ENCODE data around the gene SSH2. TPM values are rescaled to one million over a fixed set of nuclear protein-coding genes. Genes with fewer than 3 reads are reported as not detected.

The SSH2 gene
- total and polyA plus RNA-seq, 2 of the 13 experiments (the other 11 are each of a cell fraction or from before 2014, with no cell fraction given): 6.0 to 6.4 TPM

DNA sequence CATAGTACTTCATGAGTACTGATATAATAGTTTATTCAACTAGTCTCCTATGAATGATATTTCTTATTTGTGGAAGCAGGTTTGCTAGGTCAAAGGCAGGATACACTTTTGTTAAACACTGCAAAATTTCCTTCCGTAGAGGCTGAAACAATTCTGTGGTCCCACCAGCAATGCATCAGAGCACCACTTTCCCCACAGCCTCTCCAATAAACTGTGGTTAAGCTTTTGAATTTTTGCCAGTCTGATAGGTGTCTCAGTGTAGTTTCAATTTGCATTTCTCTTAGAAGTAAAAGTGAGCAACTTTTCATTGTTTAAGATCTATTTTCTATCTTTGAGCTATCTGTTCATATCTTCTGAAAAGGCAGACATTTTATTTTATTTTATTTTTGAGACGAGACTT, 270.9 kb downstream of the SSH2 start:
- no peaks in the 10 kb centered on the region for H3K27me3 ChIP-seq (ENCODE audit: control insufficient read depth in 1 of 2, insufficient read depth in 2 of 2, low read length in 2 of 2)
- intact Hi-C loops (cut with micrococcal nuclease; ENCODE audit: unreplicated experiment) (no loop called here), in situ Hi-C loops (cut with HindIII; ENCODE audit: extremely low pct_ligation_motif_present, low pct_unique_long_range_greater_than_20kb) (no loop called here)
- peaks cover 33% of the 10 kb centered on the region for H3K4me1 ChIP-seq (ENCODE audit: insufficient read depth, low read length)
- 96% methylated on average over 2 of the region's 2 CpGs for WGBS (ENCODE audit: low lambda C conversion rate)
- H3K9me3 ChIP-seq (ENCODE audit: low read length): no peaks in the 10 kb centered on the region
- no peaks in the 10 kb centered on the region for H3K79me2 ChIP-seq (ENCODE audit: insufficient read depth, low read length)
- ChIA-PET POLR2A (interaction anchor here (0.6 kb wide), 1 partner anchor 138 kb away, joined by 3 read pairs; no protein-coding TSS in a partner anchor), CTCF (ENCODE audit: low intra/inter-chr PET ratio, low total read pairs) (no interaction called here)
- no peak for TF ChIP-seq RFX5 (IDR thresholded peaks at IDR 0.05; ENCODE audit: low read depth, low read length)
- no peak for TF ChIP-seq CBX1 (IDR thresholded peaks at IDR 0.05; ENCODE audit: low read depth)
- no peak for TF ChIP-seq ZNF557 (CRISPR knock-in tag; IDR thresholded peaks at IDR 0.05)
- no peak for TF ChIP-seq PITX1 (CRISPR knock-in tag; IDR thresholded peaks at IDR 0.05)
- TF ChIP-seq LRRFIP1 (CRISPR knock-in tag; conservative IDR thresholded peaks at IDR 0.05): no peak
- TF ChIP-seq ZEB1 (IDR thresholded peaks at IDR 0.05; ENCODE audit: insufficient replicate concordance, low read depth): no peak
- no peak for TF ChIP-seq ZNF3 (CRISPR knock-in tag; IDR thresholded peaks at IDR 0.05)
- TF ChIP-seq CBX2 (IDR thresholded peaks at IDR 0.05; ENCODE audit: low read depth, low read length): no peak
- TF ChIP-seq CBX2 (CRISPR knock-in tag; IDR thresholded peaks at IDR 0.05; ENCODE audit: low read depth): no peak
- no peak for TF ChIP-seq ZNF878 (CRISPR knock-in tag; IDR thresholded peaks at IDR 0.05)
- no peak for TF ChIP-seq THYN1 (CRISPR knock-in tag; IDR thresholded peaks at IDR 0.05; ENCODE audit: borderline replicate concordance, low read depth)
- no TSS peak for BruUV-seq (replicated peaks)
- no peak overlapping the region for H3K4me2 ChIP-seq (ENCODE audit: low read depth, low read length)
- no peak for FAIRE-seq
- H3K36me3 ChIP-seq (replicated peaks in 1 of 2; ENCODE audit: control insufficient read depth in 1 of 2, insufficient read depth in 2 of 2, low read length in 2 of 2): no peaks in the 10 kb centered on the region
- no peak for DNase-seq (ENCODE audit: low spot score)
- H3K9ac ChIP-seq (ENCODE audit: insufficient read depth, low read depth, low read length): no peak overlapping the region
- ATAC-seq: no peak
- no peaks in the 10 kb centered on the region for H4K20me1 ChIP-seq (ENCODE audit: insufficient read depth, low read length)
- no peak overlapping the region for H2AFZ ChIP-seq (ENCODE audit: low read length)
- H3K27ac ChIP-seq (ENCODE audit: extremely low read length, insufficient read depth, low read length): no peak overlapping the region
- H3K4me3 ChIP-seq (replicated peaks in 1 of 3; ENCODE audit: insufficient read depth in 1 of 3, low read depth in 2 of 3, low read length in 3 of 3): no peak overlapping the region

Measured in HepG2 (cell line).